GM23338 (cell line): ENCODE measurements around the gene KIFC1. TPM values are rescaled to one million over a fixed set of nuclear protein-coding genes. Genes with fewer than 3 reads are reported as not detected.

Source experiments
- ATAC-seq: fragments of 200-7000 bp; cut with Tn5 transposase; 3 replicates; pipeline ENCODE4 v1.9.1; 2020
- DNase-seq: peaks from one replicate; pipeline ENCODE4 v3.0.0-alpha.2; 2015; ENCODE audit warnings: low spot score
- H2AFZ ChIP-seq: fragments of 200-600 bp; sonication (generic); 2 replicates; pipeline ENCODE4 v1.8.0; 2016; ENCODE audit warnings: antibody characterized with exemption, mild to moderate bottlenecking, moderate library complexity
- H3F3A ChIP-seq: fragments of 200-600 bp; sonication (generic); replicated peaks from 2 replicates; pipeline ENCODE4 v1.8.0; 2017; ENCODE audit warnings: antibody characterized with exemption, mixed run types, low read depth
- H3K27ac ChIP-seq: fragments of 200-600 bp; sonication (generic); 2 replicates; pipeline ENCODE4 v1.6.1; 2016; ENCODE audit warnings: low read depth
- H3K27me3 ChIP-seq: fragments of 200-600 bp; sonication (generic); 2 replicates; pipeline ENCODE4 v1.8.0; 2016; ENCODE audit warnings: mild to moderate bottlenecking, mixed run types, moderate library complexity; ENCODE audit not compliant: insufficient read depth
- H3K36me3 ChIP-seq: fragments of 200-600 bp; sonication (generic); 2 replicates; pipeline ENCODE4 v1.8.0; 2016; ENCODE audit warnings: mild to moderate bottlenecking; ENCODE audit not compliant: insufficient read depth
- H3K4me1 ChIP-seq: fragments of 200-600 bp; sonication (generic); 2 replicates; pipeline ENCODE4 v1.8.0; 2016; ENCODE audit warnings: mild to moderate bottlenecking, moderate library complexity; ENCODE audit not compliant: insufficient read depth
- H3K4me2 ChIP-seq: fragments of 200-600 bp; sonication (generic); 2 replicates; pipeline ENCODE4 v1.7.1; 2017; ENCODE audit warnings: mixed run types
- H3K4me3 ChIP-seq: fragments of 200-600 bp; sonication (generic); 2 replicates; pipeline ENCODE4 v1.6.1; 2016; ENCODE audit warnings: mixed run types
- H3K79me2 ChIP-seq: fragments of 200-600 bp; sonication (generic); replicated peaks from 2 replicates; pipeline ENCODE4 v1.8.0; 2017; ENCODE audit warnings: mild to moderate bottlenecking; ENCODE audit not compliant: insufficient read depth
- H3K9me2 ChIP-seq: fragments of 200-600 bp; sonication (generic); 2 replicates; pipeline ENCODE4 v1.8.0; 2017; ENCODE audit not compliant: insufficient read depth
- H4K20me1 ChIP-seq: fragments of 200-600 bp; sonication (generic); replicated peaks from 2 replicates; pipeline ENCODE4 v1.8.0; 2017; ENCODE audit warnings: mild to moderate bottlenecking; ENCODE audit not compliant: insufficient read depth
- H3K27ac Mint-ChIP-seq: 2 replicates; pipeline ENCODE4 v1.8.0; 2020; ENCODE audit warnings: inconsistent platforms, mild to moderate bottlenecking, moderate library complexity, mixed read lengths
- H3K27me3 Mint-ChIP-seq: 3 replicates; pipeline ENCODE4 v1.8.0; 2022; ENCODE audit warnings: low read depth, mild to moderate bottlenecking, moderate library complexity, mixed read lengths, inconsistent platforms; ENCODE audit not compliant: insufficient read depth, poor library complexity
- H3K36me3 Mint-ChIP-seq: 3 replicates; pipeline ENCODE4 v1.8.0; 2021; ENCODE audit warnings: low read depth, mild to moderate bottlenecking, inconsistent platforms, moderate library complexity, mixed read lengths
- H3K4me1 Mint-ChIP-seq: 3 replicates; pipeline ENCODE4 v1.8.0; 2020; ENCODE audit warnings: mild to moderate bottlenecking, inconsistent platforms, mixed read lengths
- H3K4me3 Mint-ChIP-seq: 3 replicates; pipeline ENCODE4 v1.8.0; 2021; ENCODE audit warnings: moderate library complexity, mild to moderate bottlenecking, inconsistent platforms, mixed read lengths
- H3K9me3 Mint-ChIP-seq: 3 replicates; pipeline ENCODE4 v1.8.0; 2020; ENCODE audit warnings: moderate library complexity, mild to moderate bottlenecking, inconsistent platforms, mixed read lengths
- CREB1 ChIP-seq: fragments of 250-450 bp; sonication (Bioruptor Pico); IDR thresholded peaks from 2 replicates; pipeline ENCODE4 v1.5.0; 2020; ENCODE audit warnings: low read depth, mild to moderate bottlenecking, moderate library complexity
- EZH2 ChIP-seq: fragments of 200-600 bp; sonication (generic); IDR thresholded peaks from one replicate; pipeline ENCODE4 v1.8.0; 2017; ENCODE audit warnings: antibody characterized with exemption, mild to moderate bottlenecking, low read depth; ENCODE audit not compliant: unreplicated experiment
- EZH2phosphoT487 ChIP-seq: fragments of 200-600 bp; sonication (generic); IDR thresholded peaks from one replicate; pipeline ENCODE4 v1.8.1; 2018; ENCODE audit warnings: antibody characterized with exemption; ENCODE audit not compliant: unreplicated experiment
- JUNB ChIP-seq: IDR thresholded peaks from one replicate; pipeline ENCODE4 v1.6.1; 2016; ENCODE audit warnings: antibody characterized with exemption; ENCODE audit not compliant: unreplicated experiment
- NANOG ChIP-seq: IDR thresholded peaks from 2 replicates; pipeline ENCODE4 v1.6.1; 2016; ENCODE audit warnings: antibody characterized with exemption, borderline replicate concordance
- POLR2AphosphoS5 ChIP-seq: IDR thresholded peaks from 2 replicates; pipeline ENCODE4 v1.6.1; 2016; ENCODE audit warnings: antibody characterized with exemption, low read depth
- STAT1 ChIP-seq: IDR thresholded peaks from one replicate; pipeline ENCODE4 v1.6.1; 2016; ENCODE audit warnings: antibody characterized with exemption; ENCODE audit not compliant: unreplicated experiment
- ZNF331 ChIP-seq: fragments of 250-450 bp; sonication (Bioruptor Pico); IDR thresholded peaks from 2 replicates; pipeline ENCODE4 v1.5.0; 2020; ENCODE audit warnings: low read depth, mild to moderate bottlenecking, moderate library complexity
- polyA plus RNA-seq: library from polyadenylated mRNA; unstranded; fragments of >200 nt; fragmentation: Nextera tagmentation; extraction: Ambion mirVana; gene quantifications from 2 replicates; pipeline ENCODE4 v1.2.1, GENCODE V29; 2016
- total RNA-seq: library from RNA; depleted of rRNA; stranded (reverse); fragments of >200 nt; shearing (Covaris generic); gene quantifications from 2 replicates; pipeline ENCODE4 v1.2.3, GENCODE V29; 2014
- TF ChIP-seq, protein P1 (sequence below), 2 experiments: fragments of 200-600 bp in 1 of 2; sonication (generic) in 1 of 2; conservative IDR thresholded peaks; 2 replicates each; pipeline versions ENCODE4 v1.5.1 to v1.6.1; 2016 to 2017; ENCODE audit warnings: antibody characterized with exemption in 2 of 2, low read depth in 2 of 2, mild to moderate bottlenecking in 2 of 2, moderate library complexity in 1 of 2
- TF ChIP-seq, protein P2 (sequence below): IDR thresholded peaks from 2 replicates; pipeline ENCODE4 v1.6.1; 2016; ENCODE audit warnings: antibody characterized with exemption

Gene KIFC1
- total and polyA plus RNA-seq, 2 experiments from 2014 or later: 10.3 to 61.7 TPM

DNA sequence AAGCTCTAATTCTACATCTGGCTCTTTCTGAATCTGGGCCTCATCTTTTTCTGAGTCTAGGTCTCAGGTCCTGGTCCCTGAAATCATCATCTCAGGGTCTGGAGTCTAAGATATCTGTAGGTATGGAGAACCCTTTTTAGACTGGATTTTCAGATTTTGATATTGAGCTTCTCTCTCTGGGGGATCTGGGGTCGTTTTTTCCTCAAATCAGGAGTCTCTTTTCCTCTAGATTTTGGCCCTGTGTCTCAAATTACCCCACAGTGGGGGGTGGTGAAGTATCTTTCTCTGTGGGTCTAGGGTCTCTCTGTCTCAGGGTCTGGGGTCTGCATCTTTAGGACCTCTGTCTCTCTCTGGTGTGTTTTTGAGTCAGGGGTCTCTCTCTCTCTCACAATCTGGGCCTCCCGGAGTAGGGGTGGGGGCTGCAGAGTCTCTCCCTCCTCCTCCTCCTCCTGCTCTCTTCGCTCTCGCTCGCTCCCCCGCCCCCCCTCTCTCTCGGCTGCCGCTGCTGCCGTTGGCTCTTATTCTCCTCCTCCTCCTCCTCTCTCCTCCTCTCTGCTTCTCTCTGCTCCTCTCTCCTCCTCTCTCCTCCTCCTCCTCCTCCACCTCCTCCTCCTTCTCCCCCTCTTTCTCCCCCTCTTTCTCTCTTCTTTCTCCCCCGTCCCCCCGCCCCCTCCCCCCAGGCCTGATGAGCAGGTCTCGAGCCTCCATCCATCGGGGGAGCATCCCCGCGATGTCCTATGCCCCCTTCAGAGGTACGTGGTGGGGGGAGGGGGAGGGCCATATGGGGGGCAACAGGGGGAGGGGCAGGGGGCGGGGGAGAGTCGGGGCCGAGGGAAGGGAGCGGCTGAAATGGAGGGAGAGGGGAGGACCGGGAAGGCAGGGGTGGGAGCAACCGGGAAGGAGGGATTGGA lies 28.2 kb downstream of the KIFC1 start, which contains the start of gene SYNGAP1:
Gene SYNGAP1, plus strand, starts transcription at position 486 of the 911 bp plus-strand sequence. Its CDS starts 200 bp downstream, at position 686.
- H3K79me2 ChIP-seq: peaks cover 58% of the 10 kb centered on the region
- Mint-ChIP-seq H3K27ac (peak within 1 kb of the TSS; percentile 98), H3K9me3 (no peaks in the 10 kb centered on the region), H3K36me3 (peaks cover 52% of the 10 kb centered on the region), H3K4me1 (peaks cover 76% of the 10 kb centered on the region), H3K27me3 (peaks cover 27% of the 10 kb centered on the region), H3K4me3 (peak within 1 kb of the TSS; percentile 99)
- peaks cover 20% of the 10 kb centered on the region for H4K20me1 ChIP-seq
- ATAC-seq (peak; percentile 13), DNase-seq (peak; percentile 76)
- TF ChIP-seq CREB1 (CRISPR knock-in tag) (0 out of 2 replicates have a peak, but pooled peaks have one; percentile 7), EZH2 (no peak), POLR2AphosphoS5 (peak; percentile 34; the same call in 1 of the 2 replicates), STAT1 (no peak), EZH2phosphoT487 (no peak)
- TF ChIP-seq, protein P1, sequence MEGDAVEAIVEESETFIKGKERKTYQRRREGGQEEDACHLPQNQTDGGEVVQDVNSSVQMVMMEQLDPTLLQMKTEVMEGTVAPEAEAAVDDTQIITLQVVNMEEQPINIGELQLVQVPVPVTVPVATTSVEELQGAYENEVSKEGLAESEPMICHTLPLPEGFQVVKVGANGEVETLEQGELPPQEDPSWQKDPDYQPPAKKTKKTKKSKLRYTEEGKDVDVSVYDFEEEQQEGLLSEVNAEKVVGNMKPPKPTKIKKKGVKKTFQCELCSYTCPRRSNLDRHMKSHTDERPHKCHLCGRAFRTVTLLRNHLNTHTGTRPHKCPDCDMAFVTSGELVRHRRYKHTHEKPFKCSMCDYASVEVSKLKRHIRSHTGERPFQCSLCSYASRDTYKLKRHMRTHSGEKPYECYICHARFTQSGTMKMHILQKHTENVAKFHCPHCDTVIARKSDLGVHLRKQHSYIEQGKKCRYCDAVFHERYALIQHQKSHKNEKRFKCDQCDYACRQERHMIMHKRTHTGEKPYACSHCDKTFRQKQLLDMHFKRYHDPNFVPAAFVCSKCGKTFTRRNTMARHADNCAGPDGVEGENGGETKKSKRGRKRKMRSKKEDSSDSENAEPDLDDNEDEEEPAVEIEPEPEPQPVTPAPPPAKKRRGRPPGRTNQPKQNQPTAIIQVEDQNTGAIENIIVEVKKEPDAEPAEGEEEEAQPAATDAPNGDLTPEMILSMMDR (conservative IDR thresholded peaks at IDR 0.05; ENCODE audit: low read depth in 2 of 2): no peak
- H2AFZ ChIP-seq: no peak within 1 kb of the TSS
- peak within 1 kb of the TSS; percentile 98 for H3K4me3 ChIP-seq
- peak within 1 kb of the TSS; percentile 87 for H3K4me2 ChIP-seq
- H3K27me3 ChIP-seq: no peaks in the 10 kb centered on the region
- peaks cover 45% of the 10 kb centered on the region for H3K4me1 ChIP-seq
- no peaks in the 10 kb centered on the region for H3K9me2 ChIP-seq
- H3K36me3 ChIP-seq: peaks cover 9% of the 10 kb centered on the region; the same call in 1 of the 2 replicates
- peaks cover 16% of the 10 kb centered on the region for H3F3A ChIP-seq
- H3K27ac ChIP-seq: peak within 1 kb of the TSS; percentile 98

DNA sequence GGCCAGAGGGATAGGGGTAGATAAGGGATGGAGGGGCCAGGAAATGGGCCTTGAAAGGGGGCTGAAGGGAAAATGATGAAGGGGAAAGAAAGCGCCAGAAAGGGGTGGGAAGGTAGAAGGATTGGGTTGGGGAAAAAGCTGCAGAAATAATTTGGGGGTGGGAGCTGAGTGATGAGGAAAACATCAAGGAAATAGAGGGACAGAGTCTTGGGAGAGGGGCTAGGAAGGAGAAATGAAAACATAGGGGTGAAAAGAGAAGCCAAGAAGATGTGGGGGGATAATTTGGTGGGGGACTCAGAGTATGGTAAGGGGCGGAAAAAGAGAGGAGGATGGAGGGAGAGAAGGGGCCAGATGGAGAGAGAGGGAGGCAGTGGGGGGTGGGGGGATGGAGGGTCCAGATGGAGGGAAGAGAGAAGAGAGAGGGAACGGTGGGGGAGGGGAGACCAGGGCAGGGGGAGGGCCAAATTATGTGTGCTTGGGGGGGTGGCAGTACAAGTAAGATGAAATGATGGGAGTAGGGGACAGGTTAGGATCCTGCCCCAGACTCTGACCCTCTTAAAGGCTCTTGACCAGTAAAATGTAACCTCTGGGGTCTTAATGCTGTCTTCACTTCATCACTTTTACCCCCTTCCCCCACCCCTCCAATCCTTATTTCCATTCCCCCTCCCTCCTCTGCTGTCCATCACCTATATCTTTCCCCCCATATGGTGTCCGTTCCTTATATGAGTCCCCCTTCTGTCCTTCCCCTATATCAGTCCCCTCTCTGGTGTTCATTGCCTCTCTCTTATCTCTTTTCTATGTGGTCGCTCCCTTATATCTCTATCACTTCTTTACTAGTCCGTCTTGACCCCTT lies 29.1 kb downstream of the KIFC1 start:
- Histone ChIP-seq H3K79me2 (peaks cover 51% of the 10 kb centered on the region), H2AFZ (no peak overlapping the region), H3K27me3 (no peaks in the 10 kb centered on the region), H3K36me3 (0 out of 2 replicates have a peak, but pooled peaks cover 2% of the 10 kb centered on the region), H4K20me1 (peaks cover 13% of the 10 kb centered on the region), H3K9me2 (no peaks in the 10 kb centered on the region), H3F3A (peaks cover 16% of the 10 kb centered on the region), H3K27ac (no peak overlapping the region), H3K4me1 (peaks cover 37% of the 10 kb centered on the region), H3K4me2 (peak overlapping the region; percentile 87), H3K4me3 (peak overlapping the region; percentile 98)
- DNase-seq (peak; percentile 36), ATAC-seq (no peak)
- H3K4me3 Mint-ChIP-seq: peak overlapping the region; percentile 81
- H3K9me3 Mint-ChIP-seq: no peaks in the 10 kb centered on the region
- peaks cover 22% of the 10 kb centered on the region for H3K27me3 Mint-ChIP-seq
- H3K4me1 Mint-ChIP-seq: peaks cover 72% of the 10 kb centered on the region
- H3K36me3 Mint-ChIP-seq: peaks cover 45% of the 10 kb centered on the region
- H3K27ac Mint-ChIP-seq: peak overlapping the region; percentile 70
- TF ChIP-seq POLR2AphosphoS5 (no peak), STAT1 (no peak), EZH2 (no peak), ZNF331 (CRISPR knock-in tag) (no peak), JUNB (no peak), NANOG (no peak), EZH2phosphoT487 (no peak)
- TF ChIP-seq, protein P1 (conservative IDR thresholded peaks at IDR 0.05; ENCODE audit: low read depth in 2 of 2): no peak
- TF ChIP-seq, protein P2, sequence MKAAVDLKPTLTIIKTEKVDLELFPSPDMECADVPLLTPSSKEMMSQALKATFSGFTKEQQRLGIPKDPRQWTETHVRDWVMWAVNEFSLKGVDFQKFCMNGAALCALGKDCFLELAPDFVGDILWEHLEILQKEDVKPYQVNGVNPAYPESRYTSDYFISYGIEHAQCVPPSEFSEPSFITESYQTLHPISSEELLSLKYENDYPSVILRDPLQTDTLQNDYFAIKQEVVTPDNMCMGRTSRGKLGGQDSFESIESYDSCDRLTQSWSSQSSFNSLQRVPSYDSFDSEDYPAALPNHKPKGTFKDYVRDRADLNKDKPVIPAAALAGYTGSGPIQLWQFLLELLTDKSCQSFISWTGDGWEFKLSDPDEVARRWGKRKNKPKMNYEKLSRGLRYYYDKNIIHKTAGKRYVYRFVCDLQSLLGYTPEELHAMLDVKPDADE: no peak
